Vagina (tissue), 2 donors: ENCODE data around the gene PDE11A. TPM values are rescaled to one million over a fixed set of nuclear protein-coding genes. Genes with fewer than 3 reads are reported as not detected.
"Not testable (repeated sequence)": the region's sequence is repeated elsewhere in the genome, so short reads cannot be mapped to it uniquely, and the experiment has no call there.

Source experiments
- DNase-seq, 2 donors: peaks; one replicate each; pipeline ENCODE4 v3.0.0-alpha.2; 2017; ENCODE audit errors: extremely low spot score in 2 of 2
- H3K27ac ChIP-seq: fragments of 200-600 bp; sonication (generic); one replicate; pipeline ENCODE4 v1.5.1; 2019
- H3K27me3 ChIP-seq: fragments of 200-600 bp; sonication (generic); one replicate; pipeline ENCODE4 v1.5.1; 2019
- H3K36me3 ChIP-seq, 2 donors: fragments of 200-600 bp; sonication (generic); one replicate each; pipeline ENCODE4 v1.5.1; 2017 to 2019
- H3K4me1 ChIP-seq: fragments of 200-600 bp; sonication (generic); one replicate; pipeline ENCODE4 v1.5.1; 2019
- H3K4me3 ChIP-seq, 2 donors: fragments of 200-600 bp; sonication (generic); 1 replicate in 1 of 2; 2 replicates in 1 of 2; pipeline ENCODE4 v1.5.1; 2016 to 2019
- H3K9me3 ChIP-seq: fragments of 200-600 bp; sonication (generic); one replicate; pipeline ENCODE4 v1.5.1; 2019
- CTCF ChIP-seq, 3 experiments: fragments of 450-650 bp in 2 of 3; fragments of 200-600 bp in 1 of 3; sonication (generic) in 1 of 3; IDR thresholded peaks; one replicate each; pipeline ENCODE4 v1.5.1; 2017 to 2019; ENCODE audit warnings: antibody characterized with exemption in 3 of 3, mild to moderate bottlenecking in 2 of 3, moderate library complexity in 2 of 3
- POLR2A ChIP-seq, 2 donors: fragments of 450-650 bp; IDR thresholded peaks; one replicate each; pipeline ENCODE4 v1.6.1; 2017; ENCODE audit warnings: antibody characterized with exemption in 2 of 2, mild to moderate bottlenecking in 2 of 2, moderate library complexity in 2 of 2
- POLR2AphosphoS5 ChIP-seq, 2 donors: sonication (generic); formaldehyde crosslinking; IDR thresholded peaks; one replicate each; pipeline ENCODE4 v1.9.0; 2017; ENCODE audit warnings: antibody characterized with exemption in 2 of 2, mild to moderate bottlenecking in 2 of 2, low read depth in 1 of 2; ENCODE audit not compliant: insufficient read depth in 1 of 2
- intact Hi-C: fragments of 100-400 bp; cut with DNase I; formaldehyde crosslinking; loops from one replicate; pipeline ENCODE4 v1.15.1; 2023
- total RNA-seq: library from RNA; depleted of rRNA; stranded (reverse); fragments of >200 nt; gene quantifications from one replicate; pipeline ENCODE4 v1.2.3, GENCODE V29; 2016

PDE11A gene
- total RNA-seq, 1 donor from 2014 or later = 0.25 TPM

DNA sequence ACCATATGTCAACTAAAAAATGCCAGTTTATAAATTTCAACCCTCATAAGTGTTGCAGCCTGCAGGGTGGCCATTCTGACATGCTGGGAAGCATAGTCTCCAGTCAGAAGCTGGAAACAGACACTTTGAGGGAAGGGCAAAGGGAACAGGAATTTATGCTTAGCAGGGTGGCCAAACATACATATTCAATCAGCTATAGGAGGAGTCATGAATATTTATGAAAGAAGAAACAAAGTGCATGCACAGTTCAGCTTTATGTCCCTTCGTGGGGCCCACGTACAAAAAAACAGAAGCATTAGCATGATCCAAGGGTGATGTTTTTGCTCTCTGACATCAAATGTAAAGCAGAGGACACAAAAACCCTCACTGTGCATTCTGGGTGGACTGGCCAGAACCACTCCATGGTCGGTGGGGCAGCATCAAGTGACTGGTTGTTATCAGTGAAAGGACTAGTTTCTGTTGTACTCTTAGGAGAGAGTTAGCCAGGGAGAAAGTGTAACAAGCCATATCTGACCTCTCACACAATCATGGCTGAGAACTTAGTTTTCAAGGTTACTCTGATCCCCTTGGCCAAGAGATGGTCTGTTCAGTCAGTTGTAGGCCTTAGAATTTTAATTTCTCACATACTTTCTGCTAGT is 9.9 kb upstream of the PDE11A start:
- H3K4me1 ChIP-seq = no peaks in the 10 kb centered on the region
- H3K27ac ChIP-seq = no peak overlapping the region
- no peak overlapping the region for H3K4me3 ChIP-seq
- DNase-seq = no peak
- H3K36me3 ChIP-seq = no peaks in the 10 kb centered on the region
- intact Hi-C loops = no loop called here
- no peaks in the 10 kb centered on the region for H3K27me3 ChIP-seq
- TF ChIP-seq POLR2AphosphoS5 (IDR thresholded peaks at IDR 0.05; ENCODE audit: insufficient read depth in 1 of 2, low read depth in 1 of 2) (no peak), CTCF (IDR thresholded peaks at IDR 0.05) (no peak), POLR2A (IDR thresholded peaks at IDR 0.05) (no peak)
- no peaks in the 10 kb centered on the region for H3K9me3 ChIP-seq

- H3K27ac ChIP-seq, H3K36me3 ChIP-seq, H3K4me1 ChIP-seq, intact Hi-C loops, H3K27me3 ChIP-seq, DNase-seq, H3K9me3 ChIP-seq, H3K4me3 ChIP-seq: not testable (repeated sequence)
Observed at GRCh38 chr2:178079279-178079678, 6.7 kb upstream of the PDE11A start.

DNA sequence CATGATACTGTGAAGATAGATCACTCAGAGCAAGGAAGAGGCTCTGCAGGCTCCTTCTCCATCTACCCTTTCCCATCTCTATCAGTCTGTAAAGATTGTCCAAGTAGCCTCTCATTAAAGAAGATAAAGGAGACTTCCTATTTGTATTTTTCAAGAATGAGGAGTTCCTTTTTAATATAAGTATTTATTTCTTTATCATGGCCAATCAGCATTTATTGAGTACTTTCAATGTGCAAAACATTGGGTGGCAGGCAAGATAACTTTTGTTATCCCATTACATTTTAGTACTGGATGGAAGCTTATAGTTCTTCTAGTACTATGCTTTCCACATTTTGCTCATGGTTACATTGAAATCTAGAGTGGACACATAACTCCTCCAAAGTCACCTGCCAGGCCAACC is 3.6 kb upstream of the PDE11A start:
- TF ChIP-seq POLR2A (IDR thresholded peaks at IDR 0.05) (no peak), CTCF (IDR thresholded peaks at IDR 0.05) (no peak), POLR2AphosphoS5 (IDR thresholded peaks at IDR 0.05; ENCODE audit: insufficient read depth in 1 of 2, low read depth in 1 of 2) (no peak)
- Histone ChIP-seq H3K4me1 (peaks cover 13% of the 10 kb centered on the region), H3K27ac (no peak overlapping the region), H3K27me3 (no peaks in the 10 kb centered on the region), H3K36me3 (no peaks in the 10 kb centered on the region), H3K9me3 (no peaks in the 10 kb centered on the region), H3K4me3 (no peak overlapping the region)
- intact Hi-C loops = no loop called here
- no peak for DNase-seq

- intact Hi-C loops = no loop called here
- H3K9me3 ChIP-seq = no peaks in the 10 kb centered on the region
- peaks cover 13% of the 10 kb centered on the region for H3K4me1 ChIP-seq
- H3K4me3 ChIP-seq = no peak overlapping the region
- no peaks in the 10 kb centered on the region for H3K36me3 ChIP-seq
- H3K27me3 ChIP-seq = no peaks in the 10 kb centered on the region
- DNase-seq = no peak
- TF ChIP-seq POLR2A (IDR thresholded peaks at IDR 0.05) = no peak
- no peak for TF ChIP-seq CTCF (IDR thresholded peaks at IDR 0.05)
- no peak for TF ChIP-seq POLR2AphosphoS5 (IDR thresholded peaks at IDR 0.05; ENCODE audit: insufficient read depth in 1 of 2, low read depth in 1 of 2)
- H3K27ac ChIP-seq = no peak overlapping the region
Observed at GRCh38 chr2:178075006-178075326, 2.4 kb upstream of the PDE11A start.

- intact Hi-C loops = no loop called here
- TF ChIP-seq POLR2AphosphoS5 (IDR thresholded peaks at IDR 0.05; ENCODE audit: insufficient read depth in 1 of 2, low read depth in 1 of 2) = no peak
- TF ChIP-seq CTCF (IDR thresholded peaks at IDR 0.05) = no peak
- no peak for TF ChIP-seq POLR2A (IDR thresholded peaks at IDR 0.05)
- H3K27ac ChIP-seq = no peak overlapping the region
Observed at GRCh38 chr2:178074123-178075005, 1.8 kb upstream of the PDE11A start.

More at GRCh38 chr2:178074123-178075005, 1.8 kb upstream of the PDE11A start:
- Histone ChIP-seq H3K9me3 (no peaks in the 10 kb centered on the region), H3K4me1 (peaks cover 13% of the 10 kb centered on the region), H3K36me3 (no peaks in the 10 kb centered on the region), H3K4me3 (no peak overlapping the region), H3K27me3 (no peaks in the 10 kb centered on the region)
- no peak for DNase-seq
